Prostate gland (tissue), 2 donors: ENCODE data around the gene FBXL17. TPM values are rescaled to one million over a fixed set of nuclear protein-coding genes. Genes with fewer than 3 reads are reported as not detected.
"Not testable (repeated sequence)": the region's sequence is repeated elsewhere in the genome, so short reads cannot be mapped to it uniquely, and the experiment has no call there.

ENCODE experiments used
- DNase-seq: peaks from one replicate; pipeline ENCODE4 v3.0.0-alpha.2; 2019; ENCODE audit warnings: low spot score
- H3K27ac ChIP-seq, 2 donors: fragments of 200-600 bp; sonication (generic); 2 replicates each; pipeline ENCODE4 v1.5.1; 2017 to 2019
- H3K27me3 ChIP-seq: fragments of 200-600 bp; sonication (generic); replicated peaks from 2 replicates; pipeline ENCODE4 v1.5.1; 2019; ENCODE audit not compliant: insufficient read depth
- H3K36me3 ChIP-seq, 2 donors: fragments of 200-600 bp; sonication (generic); 1 replicate in 1 of 2; 2 replicates in 1 of 2; pipeline versions ENCODE4 v1.5.1 to v1.8.1; 2017 to 2019
- H3K4me1 ChIP-seq: fragments of 200-600 bp; sonication (generic); replicated peaks from 2 replicates; pipeline ENCODE4 v1.5.1; 2019
- H3K4me3 ChIP-seq, 2 donors: fragments of 200-600 bp; sonication (generic); 2 replicates each; pipeline ENCODE4 v1.5.1; 2017 to 2019
- H3K9me3 ChIP-seq: fragments of 200-600 bp; sonication (generic); 2 replicates; pipeline ENCODE4 v1.5.1; 2017
- POLR2A ChIP-seq: fragments of 450-650 bp; IDR thresholded peaks from one replicate; pipeline ENCODE4 v1.6.1; 2016; ENCODE audit warnings: antibody characterized with exemption, mild to moderate bottlenecking
- POLR2AphosphoS5 ChIP-seq: sonication (generic); formaldehyde crosslinking; IDR thresholded peaks from one replicate; pipeline ENCODE4 v1.6.1; 2017; ENCODE audit warnings: antibody characterized with exemption
- WGBS: methylation state at CpG from one replicate; pipeline ENCODE4 v1.1.5; 2018; 5-methylcytosine and 5-hydroxymethylcytosine counted together
- intact Hi-C: fragments of 100-400 bp; cut with DNase I; formaldehyde crosslinking; loops from one replicate; pipeline ENCODE4 v1.14.2; 2022
- total RNA-seq, 2 donors: library from RNA; depleted of rRNA; stranded (reverse); fragments of >200 nt; gene quantifications; one replicate each; pipeline ENCODE4 v1.1.0, GENCODE V29; 2016
- TF ChIP-seq, protein P1 (sequence below), 4 experiments: fragments of 200-600 bp in 2 of 4; fragments of 450-650 bp in 2 of 4; sonication (generic) in 2 of 4; IDR thresholded peaks; 1 replicate in 3 of 4; 2 replicates in 1 of 4; pipeline ENCODE4 v1.5.1; 2016 to 2019; ENCODE audit warnings: antibody characterized with exemption in 4 of 4, mild to moderate bottlenecking in 2 of 4, moderate library complexity in 2 of 4

FBXL17 gene
- total RNA-seq, 2 donors from 2014 or later: 14.8 to 30.4 TPM

DNA sequence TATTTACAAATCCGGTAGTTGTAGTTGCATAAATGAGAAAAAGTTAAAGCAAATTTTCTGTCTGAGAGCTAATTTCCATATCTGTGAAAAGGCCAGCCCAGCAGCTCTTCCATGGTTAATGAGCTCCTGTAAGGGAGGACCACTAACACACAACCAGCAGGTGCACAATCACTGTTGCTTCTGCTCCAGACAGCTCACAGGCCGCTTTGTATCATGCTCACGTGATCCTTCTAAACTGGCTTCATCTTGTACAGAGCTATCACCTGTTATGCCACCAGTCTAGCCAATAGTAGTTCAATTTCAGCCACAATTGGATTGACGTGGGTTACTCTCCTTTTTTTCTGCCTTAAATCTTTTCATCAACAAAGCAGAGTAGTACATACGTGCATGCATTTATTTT, 38.3 kb upstream of the FBXL17 start:
- Histone ChIP-seq H3K27me3 (no peaks in the 10 kb centered on the region), H3K36me3 (no peaks in the 10 kb centered on the region), H3K9me3 (no peaks in the 10 kb centered on the region), H3K4me3 (no peak overlapping the region), H3K4me1 (no peaks in the 10 kb centered on the region), H3K27ac (no peak overlapping the region)
- intact Hi-C loops: no loop called here
- TF ChIP-seq POLR2A: no peak
- TF ChIP-seq POLR2AphosphoS5: no peak
- TF ChIP-seq, protein P1, sequence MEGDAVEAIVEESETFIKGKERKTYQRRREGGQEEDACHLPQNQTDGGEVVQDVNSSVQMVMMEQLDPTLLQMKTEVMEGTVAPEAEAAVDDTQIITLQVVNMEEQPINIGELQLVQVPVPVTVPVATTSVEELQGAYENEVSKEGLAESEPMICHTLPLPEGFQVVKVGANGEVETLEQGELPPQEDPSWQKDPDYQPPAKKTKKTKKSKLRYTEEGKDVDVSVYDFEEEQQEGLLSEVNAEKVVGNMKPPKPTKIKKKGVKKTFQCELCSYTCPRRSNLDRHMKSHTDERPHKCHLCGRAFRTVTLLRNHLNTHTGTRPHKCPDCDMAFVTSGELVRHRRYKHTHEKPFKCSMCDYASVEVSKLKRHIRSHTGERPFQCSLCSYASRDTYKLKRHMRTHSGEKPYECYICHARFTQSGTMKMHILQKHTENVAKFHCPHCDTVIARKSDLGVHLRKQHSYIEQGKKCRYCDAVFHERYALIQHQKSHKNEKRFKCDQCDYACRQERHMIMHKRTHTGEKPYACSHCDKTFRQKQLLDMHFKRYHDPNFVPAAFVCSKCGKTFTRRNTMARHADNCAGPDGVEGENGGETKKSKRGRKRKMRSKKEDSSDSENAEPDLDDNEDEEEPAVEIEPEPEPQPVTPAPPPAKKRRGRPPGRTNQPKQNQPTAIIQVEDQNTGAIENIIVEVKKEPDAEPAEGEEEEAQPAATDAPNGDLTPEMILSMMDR (IDR thresholded peaks at IDR 0.05): no peak
- 86% methylated on average over 5 of the region's 5 CpGs for WGBS
- DNase-seq: no peak

DNA sequence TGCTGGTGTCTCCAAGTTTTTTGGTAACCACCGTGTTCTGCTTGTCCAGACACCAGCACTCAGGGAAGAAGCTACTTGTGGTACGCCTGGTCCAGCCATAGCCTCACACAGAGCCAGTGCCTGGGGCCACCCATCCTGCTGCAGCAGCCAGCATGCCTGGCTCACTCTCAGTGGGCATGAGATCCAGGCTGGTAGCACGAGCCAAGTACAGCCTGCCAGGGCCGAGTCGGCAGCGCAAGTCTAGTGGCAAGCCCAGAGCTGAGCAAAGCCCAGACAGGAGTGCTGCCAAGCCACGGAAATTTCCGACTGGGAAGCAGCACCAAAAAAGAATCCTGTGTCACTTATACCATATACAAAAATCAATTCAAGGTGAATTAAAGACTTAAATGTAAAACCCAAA, 36.3 kb upstream of the FBXL17 start:
- Histone ChIP-seq H3K36me3 (no peaks in the 10 kb centered on the region), H3K4me1 (no peaks in the 10 kb centered on the region), H3K4me3 (no peak overlapping the region), H3K9me3 (no peaks in the 10 kb centered on the region), H3K27me3 (no peaks in the 10 kb centered on the region), H3K27ac (no peak overlapping the region)
- WGBS: 29% methylated on average over 8 of the region's 8 CpGs
- intact Hi-C loops: no loop called here
- TF ChIP-seq POLR2AphosphoS5 (no peak), POLR2A (no peak)
- TF ChIP-seq, protein P1 (IDR thresholded peaks at IDR 0.05): no peak
- DNase-seq: no peak

DNA sequence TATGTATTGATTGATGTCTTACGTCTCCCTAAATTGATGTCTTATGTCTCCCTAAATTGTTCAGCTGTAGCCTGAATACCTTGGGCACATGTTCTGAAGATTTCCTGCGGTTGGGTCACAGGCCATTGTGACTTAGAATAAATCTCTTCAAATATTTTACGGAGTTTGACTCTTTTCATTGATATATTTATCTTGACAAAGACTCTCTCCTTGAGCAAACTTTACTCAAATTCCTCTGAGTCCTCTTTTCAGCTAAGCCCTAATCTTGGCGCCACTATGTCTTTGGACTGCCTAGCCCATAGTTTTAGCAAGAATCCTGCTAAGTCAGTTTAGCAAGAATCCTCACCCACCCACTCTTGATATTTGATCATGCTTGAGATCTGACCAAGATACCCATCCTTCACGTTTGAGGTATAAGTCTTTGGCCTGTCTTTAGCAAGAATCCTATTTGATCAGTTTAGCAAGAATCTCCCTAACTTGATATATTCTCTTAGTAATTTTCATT, 35.3 kb upstream of the FBXL17 start:
- intact Hi-C loops: no loop called here
- WGBS: 56% methylated on average over 5 of the region's 5 CpGs
- TF ChIP-seq POLR2A: no peak
- no peak for TF ChIP-seq POLR2AphosphoS5
- TF ChIP-seq, protein P1 (IDR thresholded peaks at IDR 0.05): no peak
- no peaks in the 10 kb centered on the region for H3K4me1 ChIP-seq
- no peaks in the 10 kb centered on the region for H3K9me3 ChIP-seq
- H3K27me3 ChIP-seq: no peaks in the 10 kb centered on the region
- H3K4me3 ChIP-seq: no peak overlapping the region
- H3K36me3 ChIP-seq: no peaks in the 10 kb centered on the region
- DNase-seq: no peak
- no peak overlapping the region for H3K27ac ChIP-seq

- TF ChIP-seq, protein P1 (IDR thresholded peaks at IDR 0.05): no peak
- TF ChIP-seq POLR2A: no peak
- no peak for TF ChIP-seq POLR2AphosphoS5
- Histone ChIP-seq H3K4me3 (no peak overlapping the region), H3K9me3 (no peaks in the 10 kb centered on the region), H3K4me1 (no peaks in the 10 kb centered on the region), H3K27ac (no peak overlapping the region), H3K27me3 (no peaks in the 10 kb centered on the region), H3K36me3 (no peaks in the 10 kb centered on the region)
- no peak for DNase-seq
- intact Hi-C loops: no loop called here
Measured at GRCh38 chr5:108415726-108416125, 33.8 kb upstream of the FBXL17 start.

DNA sequence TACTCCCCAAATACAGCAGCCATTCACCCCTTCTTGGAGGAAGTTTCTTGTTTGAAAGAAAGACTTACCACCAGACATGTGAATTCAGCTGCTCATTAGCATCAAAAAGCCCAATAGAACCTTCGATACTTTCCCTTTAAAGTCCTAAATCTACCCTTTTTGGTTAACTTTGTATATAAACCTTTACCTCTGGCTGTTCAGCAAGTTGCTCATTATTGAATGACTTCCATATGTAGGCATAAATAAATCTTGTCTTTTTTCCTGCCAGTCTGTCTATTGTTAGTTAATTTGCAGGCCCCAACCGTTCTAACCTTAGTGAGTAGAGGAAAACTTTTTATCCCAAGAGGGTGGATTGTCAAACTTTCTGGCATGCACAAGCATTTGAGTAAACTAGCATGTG, 27.9 kb upstream of the FBXL17 start:
- Histone ChIP-seq H3K36me3 (no peaks in the 10 kb centered on the region), H3K27me3 (no peaks in the 10 kb centered on the region), H3K4me1 (no peaks in the 10 kb centered on the region), H3K4me3 (no peak overlapping the region), H3K9me3 (no peaks in the 10 kb centered on the region), H3K27ac (no peak overlapping the region)
- WGBS: 51% methylated on average over 2 of the region's 2 CpGs
- intact Hi-C loops: no loop called here
- no peak for DNase-seq
- no peak for TF ChIP-seq POLR2AphosphoS5
- TF ChIP-seq, protein P1 (IDR thresholded peaks at IDR 0.05): no peak
- no peak for TF ChIP-seq POLR2A

DNA sequence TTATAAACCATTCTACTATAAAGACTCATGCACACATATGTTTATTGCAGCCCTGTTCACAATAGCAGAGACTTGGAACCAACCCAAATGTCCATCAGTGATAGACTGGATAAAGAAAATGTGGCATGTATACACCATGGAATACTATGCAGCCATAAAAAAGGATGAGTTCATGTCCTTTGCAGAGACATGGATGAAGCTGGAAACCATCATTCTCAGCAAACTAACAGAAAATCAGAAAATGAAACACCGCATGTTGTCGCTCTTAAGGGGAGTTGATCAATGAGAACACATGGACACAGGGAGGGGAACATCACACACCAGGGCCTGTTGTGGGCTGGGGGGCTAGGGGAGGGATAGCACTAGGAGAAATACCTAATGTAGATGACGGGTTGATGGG, 23.3 kb upstream of the FBXL17 start:
- H3K9me3 ChIP-seq, H3K4me1 ChIP-seq, H3K36me3 ChIP-seq, DNase-seq, H3K27ac ChIP-seq, intact Hi-C loops, H3K27me3 ChIP-seq, H3K4me3 ChIP-seq: not testable (repeated sequence)
- WGBS: 97% methylated on average over 3 of the region's 3 CpGs
